ENCODE results near the gene CARD9. TPM values are rescaled to one million over a fixed set of nuclear protein-coding genes. Genes with fewer than 3 reads are reported as not detected.

CARD9 gene
- total RNA-seq, 1 donor from 2014 or later: 1.9 TPM

DNA sequence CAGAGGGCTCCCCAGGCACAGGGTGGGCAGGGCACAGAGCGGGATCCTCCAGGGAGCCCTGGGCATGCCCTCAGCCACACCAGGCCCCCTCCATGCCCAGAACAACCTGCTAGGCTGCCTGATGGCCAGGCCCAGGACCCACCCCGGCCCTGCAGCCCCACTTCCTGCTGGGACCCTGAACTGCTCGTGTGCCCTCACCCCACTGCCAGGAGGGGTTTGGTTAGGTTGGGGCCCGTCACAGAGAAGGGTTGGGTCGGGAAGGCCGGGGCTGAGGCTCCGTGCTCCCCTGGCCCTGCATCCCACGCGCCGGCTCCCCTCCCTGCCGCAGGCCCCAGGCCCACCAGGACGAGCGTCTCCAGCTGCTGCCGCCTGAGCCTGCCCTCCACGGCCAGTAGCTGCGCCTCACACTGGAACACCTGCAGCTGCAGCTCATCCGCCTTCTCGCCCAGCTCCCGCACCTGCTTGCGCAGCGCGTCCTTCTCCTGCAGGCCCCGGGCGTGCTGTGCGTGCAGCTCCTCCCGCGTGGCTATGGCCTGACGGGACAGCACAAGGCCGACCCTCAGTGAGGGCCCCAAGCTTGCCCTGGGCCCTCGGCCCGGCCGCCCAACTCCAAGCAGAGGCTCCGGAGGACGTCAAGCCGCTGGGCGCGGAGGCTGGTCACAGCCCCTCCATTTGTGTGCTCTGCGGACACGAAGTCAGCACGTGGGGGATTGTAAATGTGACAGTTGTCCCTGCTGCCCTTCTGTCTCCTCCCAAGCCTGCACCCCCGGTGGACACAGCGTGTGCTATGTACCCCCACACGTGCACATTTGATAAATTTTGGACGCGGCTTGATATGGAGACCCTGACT, 5.9 kb downstream of the CARD9 start:
- no peak for DNase-seq (ENCODE audit: low read depth)
- Histone ChIP-seq H3K27me3 (ENCODE audit: control insufficient read depth, insufficient read depth, low read length) (no peaks in the 10 kb centered on the region), H3K4me3 (ENCODE audit: low read depth, low read length) (no peak overlapping the region), H3K36me3 (ENCODE audit: control insufficient read depth, insufficient read depth, low read length) (no peaks in the 10 kb centered on the region)
- no peak for TF ChIP-seq CTCF (IDR thresholded peaks at IDR 0.05; ENCODE audit: insufficient read depth, low read length, poor library complexity, severe bottlenecking)

- H3K27me3 ChIP-seq (ENCODE audit: control insufficient read depth, insufficient read depth, low read length): no peaks in the 10 kb centered on the region
- H3K4me3 ChIP-seq (ENCODE audit: low read depth, low read length): no peak overlapping the region
- no peaks in the 10 kb centered on the region for H3K36me3 ChIP-seq (ENCODE audit: control insufficient read depth, insufficient read depth, low read length)
- TF ChIP-seq CTCF (IDR thresholded peaks at IDR 0.05; ENCODE audit: insufficient read depth, low read length, poor library complexity, severe bottlenecking): no peak
- no peak for DNase-seq (ENCODE audit: low read depth)
Observed at GRCh38 chr9:136366826-136367225, 6.6 kb downstream of the CARD9 start.

GRCh38 chr9:136365775-136366222, 7.7 kb downstream of the CARD9 start:
- Histone ChIP-seq H3K4me3 (ENCODE audit: low read depth, low read length) (no peak overlapping the region), H3K36me3 (ENCODE audit: control insufficient read depth, insufficient read depth, low read length) (no peaks in the 10 kb centered on the region), H3K27me3 (ENCODE audit: control insufficient read depth, insufficient read depth, low read length) (no peaks in the 10 kb centered on the region)
- no peak for DNase-seq (ENCODE audit: low read depth)
- no peak for TF ChIP-seq CTCF (IDR thresholded peaks at IDR 0.05; ENCODE audit: insufficient read depth, low read length, poor library complexity, severe bottlenecking)

DNA sequence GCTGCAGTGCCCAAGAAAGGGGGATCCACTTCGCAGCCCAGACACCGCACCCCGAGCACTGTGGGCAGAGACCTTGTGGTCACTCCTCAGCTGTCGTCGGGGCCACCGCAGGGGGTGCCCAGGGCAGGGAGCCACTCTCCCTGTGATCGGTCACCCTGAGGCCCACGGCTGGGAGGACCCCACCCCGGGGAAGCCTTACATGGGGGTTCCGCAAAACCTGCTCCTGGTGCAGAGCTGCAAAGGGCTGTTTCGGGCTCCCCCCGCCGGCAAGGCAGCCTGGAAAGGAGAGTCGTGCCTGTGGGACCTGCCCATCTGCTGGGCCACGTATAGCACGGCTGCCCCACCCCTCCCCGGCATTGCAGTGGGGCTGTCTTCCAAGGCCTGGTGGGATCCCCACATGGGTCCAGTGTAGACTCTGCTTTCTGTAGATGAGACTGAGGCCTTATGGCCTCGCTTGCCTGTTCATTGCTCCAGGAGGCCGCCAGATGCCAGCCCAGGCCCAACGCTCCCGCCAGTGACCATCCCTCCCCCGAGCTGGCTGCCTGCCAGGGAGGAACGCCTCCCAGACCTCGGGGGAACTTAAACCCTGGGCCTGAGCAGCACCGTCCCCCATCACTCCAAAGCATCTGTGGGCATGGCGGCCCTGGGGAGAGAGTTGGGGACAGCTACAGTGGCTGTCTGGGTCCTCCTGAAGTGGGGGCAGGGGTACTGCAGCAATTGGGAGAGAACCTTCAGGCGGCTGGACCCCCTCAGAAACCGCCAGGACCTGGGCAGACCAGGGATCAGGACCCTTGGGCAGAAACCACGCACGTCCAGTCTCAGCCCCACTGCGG, 8.3 kb downstream of the CARD9 start:
- no peak for TF ChIP-seq CTCF (IDR thresholded peaks at IDR 0.05; ENCODE audit: insufficient read depth, low read length, poor library complexity, severe bottlenecking)
- no peak for DNase-seq (ENCODE audit: low read depth)
- no peak overlapping the region for H3K4me3 ChIP-seq (ENCODE audit: low read depth, low read length)
- H3K27me3 ChIP-seq (ENCODE audit: control insufficient read depth, insufficient read depth, low read length): no peaks in the 10 kb centered on the region
- H3K36me3 ChIP-seq (ENCODE audit: control insufficient read depth, insufficient read depth, low read length): no peaks in the 10 kb centered on the region

- no peaks in the 10 kb centered on the region for H3K27me3 ChIP-seq (ENCODE audit: control insufficient read depth, insufficient read depth, low read length)
- no peaks in the 10 kb centered on the region for H3K36me3 ChIP-seq (ENCODE audit: control insufficient read depth, insufficient read depth, low read length)
- DNase-seq (ENCODE audit: low read depth): no peak
- TF ChIP-seq CTCF (IDR thresholded peaks at IDR 0.05; ENCODE audit: insufficient read depth, low read length, poor library complexity, severe bottlenecking): no peak
- no peak overlapping the region for H3K4me3 ChIP-seq (ENCODE audit: low read depth, low read length)
Observed at GRCh38 chr9:136363949-136364748, 9.3 kb downstream of the CARD9 start.

Measured in kidney epithelial cell (primary cell).